NAMALWA (cell line): ENCODE data around the gene CD84.
"Not testable (repeated sequence)": the region's sequence is repeated elsewhere in the genome, so short reads cannot be mapped to it uniquely, and the experiment has no call there.

Experiments used
- DNase-seq: peaks from one replicate; pipeline ENCODE4 v3.0.0-alpha.2; 2015; ENCODE audit warnings: low spot score

Gene CD84, protein sequence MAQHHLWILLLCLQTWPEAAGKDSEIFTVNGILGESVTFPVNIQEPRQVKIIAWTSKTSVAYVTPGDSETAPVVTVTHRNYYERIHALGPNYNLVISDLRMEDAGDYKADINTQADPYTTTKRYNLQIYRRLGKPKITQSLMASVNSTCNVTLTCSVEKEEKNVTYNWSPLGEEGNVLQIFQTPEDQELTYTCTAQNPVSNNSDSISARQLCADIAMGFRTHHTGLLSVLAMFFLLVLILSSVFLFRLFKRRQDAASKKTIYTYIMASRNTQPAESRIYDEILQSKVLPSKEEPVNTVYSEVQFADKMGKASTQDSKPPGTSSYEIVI

DNA sequence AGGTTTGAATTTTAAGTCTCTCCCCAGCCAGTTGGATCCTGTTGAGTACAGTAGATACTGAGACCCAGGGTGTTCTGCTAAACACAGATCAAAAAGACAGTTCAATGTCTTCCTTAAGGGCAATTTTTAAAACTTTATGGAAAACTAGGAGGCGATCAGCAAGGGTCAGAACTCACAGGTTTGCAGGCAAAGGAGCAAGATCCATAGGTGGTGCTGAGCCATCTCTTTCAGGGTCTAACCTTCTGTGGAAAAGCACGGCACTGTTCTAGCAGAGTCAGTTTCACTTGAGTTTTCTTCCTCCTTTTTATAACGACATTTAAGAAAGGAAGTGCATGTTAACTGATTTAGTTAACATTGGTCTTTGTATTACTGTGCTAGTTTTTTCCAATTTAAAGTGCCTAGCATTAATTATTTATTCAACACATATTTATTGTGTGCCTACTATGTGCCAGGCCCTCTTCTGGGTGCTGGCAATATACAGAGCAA is at the start of gene CD84:
Gene CD84 (minus strand): TSS at position 281 of the 486 bp plus-strand sequence. CDS start 59 bp downstream, at position 222.
- DNase-seq = peak; percentile 74

DNA sequence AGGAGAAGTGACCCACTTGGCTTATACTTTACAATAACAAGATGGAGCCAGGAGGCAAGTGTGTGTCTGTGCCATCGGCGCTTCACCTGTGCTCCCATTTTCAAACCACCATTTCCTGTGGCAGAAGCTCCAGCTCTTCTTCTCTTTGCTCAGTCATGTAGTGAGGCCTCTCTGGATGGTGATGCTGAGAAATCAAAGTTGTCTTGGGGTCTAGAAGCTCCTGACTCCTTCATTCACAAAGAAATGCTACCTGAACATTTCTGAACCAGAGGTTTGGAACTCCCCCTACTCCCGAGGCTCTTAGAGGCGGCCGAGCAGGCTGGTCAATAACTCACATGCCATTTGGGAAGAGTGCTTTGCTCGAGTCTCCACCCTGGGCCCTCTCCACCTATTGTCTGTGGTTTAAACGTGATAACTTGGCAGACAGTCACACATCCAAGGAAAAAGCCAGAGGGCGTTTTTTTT is 49.5 kb upstream of the CD84 start:
- DNase-seq = no peak

DNA sequence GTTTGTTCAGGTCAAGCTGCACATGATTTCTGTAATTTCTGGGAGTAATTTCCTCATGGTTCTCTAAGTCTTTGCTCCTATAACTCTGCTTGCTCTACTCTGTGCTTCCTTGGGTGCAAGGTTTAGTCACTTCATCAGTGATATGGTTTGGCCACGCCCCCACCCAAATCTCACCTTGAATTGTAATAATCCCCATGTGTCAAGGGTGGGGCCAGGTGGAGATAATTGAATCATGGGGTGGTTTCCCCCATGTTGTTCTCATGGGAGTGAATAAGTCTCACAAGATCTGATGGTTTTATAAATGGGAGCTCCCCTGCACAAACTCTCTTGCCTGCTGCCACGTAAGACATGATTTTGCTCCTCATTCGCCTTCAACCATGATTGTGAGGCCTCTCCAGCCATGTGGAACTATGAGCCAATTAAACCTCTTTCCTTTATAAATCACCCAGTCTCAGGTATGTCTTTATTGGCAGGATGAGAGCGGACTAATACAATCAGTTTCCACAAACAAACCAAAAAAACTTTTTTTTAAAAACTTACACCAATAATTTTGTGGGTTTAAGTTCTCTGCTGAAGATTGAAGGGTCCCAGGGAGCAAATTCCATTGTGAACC is 48.5 kb upstream of the CD84 start:
- not testable (repeated sequence) for DNase-seq

DNA sequence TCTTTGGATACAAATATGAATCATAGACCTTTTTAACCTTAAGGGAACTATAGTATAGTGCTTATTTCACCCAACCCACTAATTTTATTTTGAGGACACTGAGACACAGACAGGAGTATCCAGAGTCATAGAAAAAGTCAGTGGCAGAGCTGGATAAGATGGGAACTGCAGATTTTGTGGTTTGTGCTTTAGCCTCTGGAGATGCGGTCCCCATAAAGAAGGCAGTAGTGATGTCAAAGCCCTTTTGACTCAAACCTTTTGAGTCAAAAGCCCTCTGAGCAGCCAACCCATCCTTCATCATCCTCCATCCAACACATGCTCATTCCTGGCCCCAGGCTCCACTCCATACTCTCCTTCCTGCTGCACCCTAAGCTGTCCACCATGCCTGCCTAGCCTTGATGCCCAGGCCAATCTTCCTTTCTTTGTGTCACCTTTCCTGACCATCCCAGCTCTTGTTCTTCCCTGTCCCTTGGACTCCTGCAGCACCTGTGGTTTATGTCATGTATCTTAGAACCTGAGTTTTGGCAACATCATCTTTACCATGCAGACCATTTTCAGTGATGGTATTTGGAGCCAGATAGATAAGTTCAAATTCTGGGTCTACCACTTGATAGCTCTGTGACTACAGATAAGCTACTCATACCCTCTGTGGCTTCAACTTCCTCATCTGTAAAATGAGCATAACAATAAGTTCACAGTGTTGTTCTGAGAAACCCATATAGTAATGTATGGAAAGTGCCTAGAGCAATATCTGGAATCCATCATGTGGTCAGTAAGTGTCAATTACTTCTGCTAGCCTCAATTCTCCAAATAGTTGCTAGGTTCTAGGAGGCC is 47.4 kb upstream of the CD84 start:
- DNase-seq = no peak

DNA sequence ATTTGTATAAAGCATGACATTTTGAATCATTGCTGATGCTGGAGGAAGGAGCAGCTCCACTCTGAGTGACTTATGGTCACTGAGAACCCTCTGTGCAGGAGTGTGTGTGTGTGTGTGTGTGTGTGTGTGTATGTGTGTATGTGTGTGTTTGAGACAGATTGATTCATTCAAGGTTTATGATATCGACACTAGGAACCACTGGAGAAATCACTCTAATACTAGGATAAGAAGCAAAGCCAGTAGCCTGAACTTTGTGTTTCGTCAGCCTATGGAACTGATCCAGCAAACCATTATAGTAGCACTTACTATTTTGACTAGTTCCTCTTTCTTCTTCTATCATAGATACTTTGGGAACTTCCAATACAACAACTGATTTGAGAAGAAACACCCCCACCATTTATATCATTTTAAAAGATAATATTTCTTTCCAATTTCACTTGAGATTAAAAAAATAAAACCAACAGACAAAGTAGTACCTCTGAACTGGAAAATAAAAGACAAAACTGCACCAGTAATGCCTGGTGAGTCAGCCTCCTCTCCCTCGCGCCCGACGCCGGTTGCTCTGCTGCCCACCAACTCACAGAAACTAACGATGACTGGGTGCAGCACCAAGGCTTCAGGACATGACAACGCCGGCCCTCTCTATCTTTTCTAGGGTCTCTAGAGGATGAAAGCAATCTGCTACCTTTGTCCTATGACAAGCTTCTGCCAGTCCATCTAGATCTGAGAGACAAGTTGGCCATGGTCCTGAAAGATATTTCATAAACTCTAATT is 46.6 kb upstream of the CD84 start:
- DNase-seq = no peak

DNA sequence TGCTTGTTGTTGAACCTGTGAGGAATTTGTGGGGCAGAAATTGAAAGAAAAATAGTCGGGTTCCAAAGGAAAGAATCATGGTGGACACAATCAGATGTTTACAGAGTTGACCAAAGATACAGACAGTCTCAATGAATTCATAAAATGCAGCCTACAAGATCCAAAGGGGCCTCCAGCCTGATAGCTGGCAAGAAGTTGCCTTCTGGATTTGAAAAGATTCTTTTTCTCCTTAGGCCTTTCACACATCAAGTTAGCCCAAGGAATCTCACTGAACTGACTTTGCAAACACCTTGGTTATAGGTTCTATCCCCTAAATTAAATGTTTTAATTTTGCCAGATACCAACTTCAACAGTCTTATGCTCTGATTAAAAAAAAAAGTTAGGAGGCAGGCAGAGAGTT is 46.0 kb upstream of the CD84 start:
- DNase-seq = no peak

DNA sequence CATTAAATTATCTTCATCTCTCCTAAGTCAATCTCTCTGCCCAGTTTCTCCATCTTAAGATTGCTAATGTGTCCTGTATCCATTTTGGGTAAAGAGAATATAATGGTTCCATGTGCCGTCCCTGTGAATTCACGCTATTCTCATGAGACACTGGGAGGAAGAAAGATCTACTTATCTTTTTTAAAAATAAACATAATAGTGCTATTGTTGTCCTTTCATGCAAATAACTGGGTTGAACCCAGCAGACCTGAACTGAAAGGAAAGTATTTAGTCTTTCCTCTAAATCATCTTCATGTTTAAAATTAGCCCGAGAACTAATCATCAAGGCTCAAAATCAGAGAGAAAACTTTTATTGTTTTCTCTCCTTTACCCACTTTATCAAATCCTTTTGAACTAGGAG is 45.2 kb upstream of the CD84 start:
- DNase-seq = peak; percentile 54

DNA sequence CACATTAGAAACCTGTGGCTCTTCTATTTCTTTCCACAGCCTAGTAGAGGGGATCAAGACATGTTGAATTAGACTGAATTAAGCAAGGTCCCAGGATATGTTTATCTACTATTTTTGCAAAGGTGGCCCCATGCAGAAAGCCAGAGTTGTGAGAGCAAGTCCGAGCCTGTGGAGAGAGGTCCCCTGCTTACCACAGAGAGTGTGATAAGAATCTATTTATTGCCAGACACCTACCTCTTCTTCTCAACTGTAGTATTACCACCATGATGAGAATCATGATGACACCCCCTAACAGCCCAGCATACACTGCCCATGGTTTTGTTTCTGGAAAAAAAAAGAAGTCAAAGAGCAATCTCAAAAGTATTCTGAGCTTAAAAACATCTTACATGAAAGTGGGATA is 44.6 kb upstream of the CD84 start:
- peak; percentile 31 for DNase-seq

DNA sequence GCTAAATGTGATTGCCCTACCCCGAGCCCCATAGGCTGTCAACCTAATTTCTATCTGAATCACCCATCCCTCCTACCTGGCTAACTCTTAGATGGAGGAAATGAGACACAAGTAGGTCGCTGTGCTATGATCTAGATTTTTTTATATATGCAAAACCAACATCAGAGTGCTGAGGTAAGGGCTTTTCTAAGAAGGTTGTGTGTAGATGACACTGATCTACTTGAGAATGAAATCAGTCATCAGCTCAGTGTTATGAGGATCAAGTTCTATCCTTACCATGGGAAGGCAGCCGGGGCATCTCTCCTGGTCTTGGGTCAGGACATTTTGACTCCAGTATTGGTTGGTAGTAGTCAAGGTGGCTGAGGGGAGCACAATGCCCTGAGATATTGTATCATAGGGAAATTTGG is 43.9 kb upstream of the CD84 start:
- DNase-seq = peak; percentile 46

DNA sequence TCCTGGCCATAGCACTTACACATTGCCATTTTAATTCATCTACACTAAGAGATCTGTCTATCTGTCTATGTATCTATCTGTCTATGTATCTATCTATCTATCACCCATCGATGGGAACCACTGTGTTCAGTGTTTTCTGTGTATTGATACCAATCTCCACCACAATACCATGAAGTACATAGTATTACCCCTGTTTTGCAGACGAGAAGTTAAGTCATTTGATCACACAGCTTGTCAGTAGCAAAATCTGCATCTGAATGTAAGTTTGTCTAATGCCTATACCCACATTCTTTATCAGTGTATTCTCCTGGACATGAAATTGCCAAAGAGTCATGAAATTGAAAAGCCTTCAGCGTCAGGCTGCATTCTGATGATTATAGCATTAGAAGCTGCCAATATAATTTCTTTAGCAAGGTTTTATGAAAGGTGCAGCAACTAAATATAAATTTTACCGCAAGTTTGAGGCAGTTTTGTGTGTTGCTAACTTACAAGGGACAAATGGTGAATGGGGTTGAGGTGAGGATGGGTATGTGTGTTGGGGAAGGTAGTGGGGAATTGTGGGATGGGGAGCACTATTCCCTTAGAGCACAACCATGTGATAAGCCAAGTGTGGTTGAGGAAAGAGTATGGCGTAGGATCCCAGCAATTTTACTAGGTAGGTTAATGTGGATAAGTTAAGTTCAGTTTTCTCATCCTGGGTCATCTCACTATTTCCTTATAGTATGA is 43.4 kb upstream of the CD84 start:
- DNase-seq = no peak

DNA sequence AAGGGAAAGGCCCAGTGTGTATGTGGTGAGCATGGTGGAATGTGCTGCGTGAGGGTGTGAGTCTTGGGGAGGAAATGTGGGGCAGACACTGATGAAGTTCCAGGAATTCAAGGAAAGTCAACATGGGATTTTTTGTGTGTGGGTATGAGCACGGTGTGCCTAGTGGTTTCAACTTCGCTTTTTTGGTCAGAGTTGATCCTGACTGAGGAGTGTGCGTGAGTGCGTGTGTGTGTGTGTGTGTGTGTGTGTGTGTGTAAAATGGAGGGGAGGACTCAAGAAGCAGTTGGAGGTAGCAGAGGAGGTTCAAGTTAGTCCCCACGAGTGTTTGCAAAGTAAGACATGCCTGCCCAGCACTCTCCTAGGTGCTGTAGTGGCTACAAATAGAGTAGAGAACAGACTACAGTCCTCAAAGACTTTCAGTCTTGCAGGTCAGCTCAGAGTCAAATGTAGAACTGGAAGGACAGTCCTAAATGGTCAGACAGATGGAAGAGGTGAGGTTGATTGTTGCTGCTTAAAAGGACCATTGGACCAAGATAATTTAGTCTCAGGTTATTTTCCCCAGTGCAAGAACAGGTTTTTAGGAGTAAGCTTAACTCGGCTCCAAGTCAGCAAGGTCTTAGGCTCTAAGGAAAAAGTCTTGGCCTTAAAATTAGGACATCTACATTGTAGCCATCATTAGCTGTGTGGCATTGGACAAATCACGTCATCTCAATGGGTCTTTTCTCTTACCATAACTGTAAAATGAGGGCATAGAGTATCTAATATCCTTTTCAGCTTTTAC is 42.5 kb upstream of the CD84 start:
- DNase-seq = no peak

DNA sequence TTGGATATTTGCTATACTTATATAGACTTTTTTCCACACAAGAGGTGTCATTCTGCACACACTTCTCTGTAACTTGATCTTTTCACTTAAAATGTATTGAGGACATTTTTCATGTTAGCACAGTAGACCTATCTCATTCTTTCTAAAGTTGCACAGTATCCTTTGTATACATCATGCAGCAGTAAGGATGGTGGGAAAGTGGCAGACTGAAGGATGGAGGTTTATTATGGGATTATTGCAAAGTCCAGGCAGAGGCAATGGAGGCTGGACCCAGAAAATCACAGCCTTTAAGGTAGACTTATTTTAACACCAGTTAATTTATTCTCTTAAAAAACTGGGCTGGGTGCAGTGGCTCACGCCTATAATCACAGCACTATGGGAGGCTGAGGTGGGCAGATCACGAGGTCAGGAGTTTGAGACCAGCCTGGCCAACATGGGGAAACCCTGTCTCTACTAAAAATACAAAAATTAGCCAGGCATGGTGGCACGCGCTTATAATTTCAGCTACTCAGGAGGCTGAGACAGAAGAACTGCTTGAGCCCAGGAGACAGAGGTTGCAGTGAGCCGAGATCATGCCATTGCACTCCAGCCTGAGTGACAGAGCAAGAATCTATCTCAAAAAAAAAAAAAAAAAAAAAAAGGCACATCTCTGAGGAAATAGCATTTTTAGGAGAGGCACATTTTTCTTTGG is 41.8 kb upstream of the CD84 start:
- DNase-seq = no peak

DNA sequence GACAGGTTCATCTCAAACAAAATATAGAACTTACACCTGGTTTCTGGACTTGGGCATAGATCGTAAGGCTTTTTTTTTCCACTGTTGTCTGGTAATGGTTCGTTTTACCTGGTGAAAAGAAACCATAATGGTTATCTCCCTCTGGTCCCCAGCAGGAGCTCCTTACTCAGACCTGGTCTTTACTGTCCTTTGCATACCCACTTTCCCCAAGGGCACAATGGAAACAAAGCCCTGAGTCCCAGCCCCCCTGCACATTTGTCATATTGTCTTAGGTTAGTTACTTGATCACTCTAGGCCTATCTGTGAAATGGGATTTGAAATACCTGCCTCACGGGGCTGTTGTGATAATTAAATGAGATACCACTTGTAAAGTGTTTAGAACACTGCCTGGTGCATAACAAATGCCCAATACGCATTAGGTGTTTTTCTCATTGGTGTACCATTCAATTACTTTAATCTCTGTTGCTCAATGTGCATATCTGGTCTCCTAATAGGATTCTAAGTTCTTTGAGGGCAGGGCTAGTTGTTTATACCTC is 40.5 kb upstream of the CD84 start:
- no peak for DNase-seq

DNA sequence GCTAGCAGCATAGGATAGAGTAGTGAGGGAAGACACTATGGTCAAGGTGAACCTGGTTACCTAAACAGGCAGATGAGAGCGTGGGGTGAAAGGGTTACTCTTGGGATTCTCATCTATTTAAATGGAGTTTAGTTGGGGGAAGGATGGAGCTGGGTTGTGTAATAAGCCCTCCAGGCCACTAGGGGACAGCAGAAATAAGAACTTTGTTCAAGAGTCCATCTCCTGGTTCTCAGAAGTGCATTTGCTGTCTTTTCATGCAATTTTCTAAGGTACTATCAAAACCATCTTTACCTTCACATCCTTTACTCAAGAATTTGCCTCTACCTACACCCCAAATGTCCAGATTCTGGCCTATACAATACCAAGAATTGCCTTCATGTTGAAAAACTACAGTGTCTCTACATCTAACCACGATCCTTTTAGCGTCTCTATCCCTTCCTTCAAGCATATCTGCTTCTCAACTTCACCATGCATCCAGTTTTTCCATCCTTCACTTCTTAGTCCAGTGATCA is 39.5 kb upstream of the CD84 start:
- DNase-seq = peak; percentile 79

DNA sequence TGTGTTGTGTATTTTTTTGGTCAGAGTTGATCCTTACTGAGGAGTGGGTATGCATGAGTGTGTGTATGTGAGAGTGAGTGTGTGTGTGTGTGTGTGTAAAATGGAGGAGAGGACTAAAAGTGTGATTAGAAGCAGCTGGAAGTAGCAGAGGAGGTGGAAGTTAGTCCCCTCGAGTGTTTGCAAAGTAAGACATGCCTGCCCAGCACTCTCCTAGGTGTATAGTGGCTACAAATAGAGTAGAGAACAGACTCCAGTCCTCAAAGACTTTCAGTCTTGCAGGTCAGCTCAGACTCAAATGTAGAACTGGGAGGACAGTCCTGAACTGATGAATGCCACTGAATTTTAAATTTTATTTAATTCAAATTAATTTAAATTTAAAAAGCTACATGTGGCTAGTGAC is 39.0 kb upstream of the CD84 start:
- no peak for DNase-seq

DNA sequence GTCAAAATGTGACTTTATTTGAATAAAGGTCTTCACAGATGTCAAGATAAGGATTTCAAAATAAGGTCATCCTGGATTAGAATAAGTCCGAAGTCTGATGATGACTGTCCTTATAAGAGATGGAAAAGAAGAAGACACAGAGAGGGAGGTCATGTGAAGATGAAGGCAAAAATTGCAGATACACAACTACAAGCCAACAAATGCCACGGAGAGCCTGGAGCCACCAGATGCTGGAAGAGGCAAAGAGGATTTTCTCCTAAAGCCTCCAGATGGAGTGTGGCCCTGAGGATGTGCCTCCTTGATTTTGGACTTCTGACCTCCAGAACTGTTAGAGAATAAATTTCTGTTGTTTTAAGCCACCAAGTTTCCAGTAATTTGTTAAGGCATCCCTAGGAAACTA is 36.4 kb upstream of the CD84 start:
- no peak for DNase-seq

DNA sequence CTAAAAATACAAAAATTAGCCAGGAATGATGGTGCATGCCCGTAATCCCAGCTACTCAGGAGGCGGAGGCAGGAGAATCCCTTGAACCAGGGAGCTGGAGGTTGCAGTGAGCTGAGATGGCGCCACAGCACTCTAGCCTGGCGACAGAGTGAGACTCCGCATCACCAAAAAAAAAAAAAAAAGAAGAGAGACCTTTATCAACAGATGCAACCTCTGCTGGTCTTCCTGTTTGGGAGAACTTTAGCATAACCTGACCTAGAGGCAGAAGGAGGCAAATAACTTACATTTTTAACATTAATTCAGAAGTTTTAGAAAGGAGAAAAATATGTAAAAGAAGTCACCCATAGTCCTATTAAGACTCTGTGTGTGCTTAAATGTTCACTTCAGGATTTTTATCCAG is 35.1 kb upstream of the CD84 start:
- no peak for DNase-seq

DNA sequence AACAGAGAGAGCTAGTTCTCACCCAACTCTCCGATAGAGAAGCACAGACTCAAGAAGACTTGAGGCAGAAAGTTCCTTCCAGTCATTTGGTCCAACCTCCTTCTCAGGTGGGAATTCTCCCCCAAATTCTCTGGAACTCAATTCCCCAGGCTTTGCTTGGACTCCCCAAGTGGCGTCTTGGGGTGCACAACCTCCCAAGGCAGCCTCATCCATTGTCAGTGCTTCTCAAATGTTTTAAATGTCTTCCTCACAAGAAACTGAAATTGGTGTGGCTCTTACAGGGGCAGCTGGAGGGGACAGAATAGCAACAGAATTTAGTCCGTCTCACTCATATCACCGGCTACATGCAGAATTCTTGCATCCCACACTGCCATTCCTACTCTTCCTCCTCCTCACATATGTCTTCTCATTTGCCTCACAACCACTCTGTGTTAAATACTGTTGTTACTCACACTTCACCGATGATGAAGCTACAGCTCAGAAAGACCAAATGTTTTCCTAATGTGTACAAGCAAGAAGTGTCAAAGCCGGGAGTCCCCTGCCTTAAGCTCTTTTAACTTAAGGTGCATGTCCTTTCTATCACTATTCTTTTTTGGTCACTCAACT is 33.4 kb upstream of the CD84 start:
- DNase-seq = no peak
